GM12878 (cell line): ENCODE results near the gene C16orf74. TPM values are rescaled to one million over a fixed set of nuclear protein-coding genes. Genes with fewer than 3 reads are reported as not detected.

Experiments used
- ASH2L ChIP-seq: fragments of 300-600, 200-600 bp; sonication (generic); IDR thresholded peaks from 2 replicates; pipeline ENCODE4 v1.6.1; 2017; ENCODE audit warnings: low read depth, mild to moderate bottlenecking, borderline replicate concordance
- CBX3 ChIP-seq: fragments of 200-600 bp; sonication (generic); IDR thresholded peaks from 2 replicates; pipeline ENCODE4 v1.6.1; 2016; ENCODE audit warnings: low read depth, borderline replicate concordance
- CHD2 ChIP-seq: IDR thresholded peaks from 2 replicates; pipeline ENCODE4 v1.6.1; 2011; ENCODE audit warnings: low read depth, low read length, improper control_type of control experiment, borderline replicate concordance
- E2F4 ChIP-seq: IDR thresholded peaks from 2 replicates; pipeline ENCODE4 v1.6.1; 2012; ENCODE audit warnings: low read depth, low read length, improper control_type of control experiment
- GABPA ChIP-seq: IDR thresholded peaks from 2 replicates; pipeline ENCODE4 v1.6.1; 2014; ENCODE audit warnings: antibody characterized with exemption, low read depth, mild to moderate bottlenecking, inconsistent platforms
- JUNB ChIP-seq: IDR thresholded peaks from 2 replicates; pipeline ENCODE4 v1.6.1; 2016; ENCODE audit warnings: antibody characterized with exemption, mild to moderate bottlenecking
- NFIC ChIP-seq: IDR thresholded peaks from 2 replicates; pipeline ENCODE4 v1.6.1; 2012; ENCODE audit warnings: low read depth, mild to moderate bottlenecking, inconsistent platforms, low read length, moderate library complexity
- NKRF ChIP-seq: fragments of 450-650 bp; conservative IDR thresholded peaks from 2 replicates; pipeline ENCODE4 v1.6.1; 2017; ENCODE audit warnings: mild to moderate bottlenecking, moderate library complexity
- NR2C1 ChIP-seq: fragments of 450-650 bp; IDR thresholded peaks from 2 replicates; pipeline ENCODE4 v1.6.1; 2017; ENCODE audit warnings: antibody characterized with exemption, mild to moderate bottlenecking, moderate library complexity
- NR2F1 ChIP-seq: fragments of 450-650 bp; conservative IDR thresholded peaks from 2 replicates; pipeline ENCODE4 v1.6.1; 2017; ENCODE audit warnings: mild to moderate bottlenecking
- NRF1 ChIP-seq: conservative IDR thresholded peaks from 2 replicates; pipeline ENCODE4 v1.6.1; 2011; ENCODE audit warnings: mild to moderate bottlenecking, low read depth, low read length, improper control_type of control experiment
- POLR2A ChIP-seq: IDR thresholded peaks from 2 replicates; pipeline ENCODE4 v1.6.1; 2011; ENCODE audit warnings: low read depth, mild to moderate bottlenecking, low read length
- RCOR1 ChIP-seq: conservative IDR thresholded peaks from 2 replicates; pipeline ENCODE4 v1.6.1; 2012; ENCODE audit warnings: low read depth, low read length, improper control_type of control experiment
- SKIL ChIP-seq: fragments of 450-650 bp; IDR thresholded peaks from 2 replicates; pipeline ENCODE4 v1.6.1; 2017; ENCODE audit warnings: mild to moderate bottlenecking, low read depth, inconsistent platforms; ENCODE audit not compliant: poor library complexity, severe bottlenecking
- SP1 ChIP-seq: IDR thresholded peaks from one replicate; pipeline ENCODE4 v1.6.1; 2011; ENCODE audit warnings: low read depth, low read length
- TBL1XR1 ChIP-seq: IDR thresholded peaks from 2 replicates; pipeline ENCODE4 v1.6.1; 2012; ENCODE audit warnings: low read depth, low read length, improper control_type of control experiment
- ZNF274 ChIP-seq: IDR thresholded peaks from one replicate; pipeline ENCODE4 v1.8.0; 2011; ENCODE audit not compliant: insufficient read length, insufficient read depth
- ZNF592 ChIP-seq: fragments of 450-650 bp; IDR thresholded peaks from 2 replicates; pipeline ENCODE4 v1.6.1; 2017; ENCODE audit warnings: mild to moderate bottlenecking, moderate library complexity
- polyA plus RNA-seq, 11 experiments: library from polyadenylated mRNA; depleted of rRNA in 4 of 11; unstranded in 6 of 11; stranded (reverse) in 5 of 11; fragments of >200 nt; fragmentation: Nextera tagmentation in 4 of 11; fragmentation: Illumina TruSeq in 1 of 11; extraction: Ambion mirVana in 4 of 11; extraction: Trizol in 1 of 11; gene quantifications; 1 replicate in 1 of 11; 2 replicates in 10 of 11; pipeline versions ENCODE4 v1.2.1 to v1.2.3, GENCODE V29; 2011 to 2016; ENCODE audit warnings: inconsistent platforms in 2 of 11, missing spikeins in 2 of 11, low read depth in 1 of 11
- total RNA-seq, 4 experiments: library from RNA; depleted of rRNA in 3 of 4; stranded (reverse); fragments of >200 nt in 3 of 4; fragmentation: Illumina TruSeq in 1 of 4; extraction: Trizol in 1 of 4; gene quantifications; 2 replicates each; pipeline versions ENCODE4 v1.2.1 to v1.2.3, GENCODE V29; 2013 to 2021

The C16orf74 gene
- total and polyA plus RNA-seq, 10 of the 15 experiments (the other 5 are each of a cell fraction or from before 2014, with no cell fraction given): 0.23 to 20.1 (median 6.8) TPM

- TF ChIP-seq E2F4 (no peak), GABPA (no peak), ASH2L (0 out of 2 replicates have a peak, but pooled peaks have one; percentile 67), SP1 (peak; percentile 17), ZNF274 (no peak), NR2C1 (no peak), NKRF (no peak), SKIL (no peak), CBX3 (no peak), ZNF592 (no peak), NR2F1 (peak; percentile 80), POLR2A (peak; percentile 76), TBL1XR1 (no peak), NFIC (peak; percentile 51; the same call in 1 of the 2 replicates), NRF1 (no peak), JUNB (peak; percentile 25; the same call in 1 of the 2 replicates), CHD2 (no peak), RCOR1 (0 out of 2 replicates have a peak, but pooled peaks have one; percentile 68)
Measured at GRCh38 chr16:85755929-85756768, 5.3 kb upstream of the C16orf74 start (continued).
